ENCODE results near the gene MEF2A. TPM values are rescaled to one million over a fixed set of nuclear protein-coding genes. Genes with fewer than 3 reads are reported as not detected.

Gene MEF2A
- total and polyA plus RNA-seq, 9 donors, result 25.5 to 82.7 (median 59.9) TPM

DNA sequence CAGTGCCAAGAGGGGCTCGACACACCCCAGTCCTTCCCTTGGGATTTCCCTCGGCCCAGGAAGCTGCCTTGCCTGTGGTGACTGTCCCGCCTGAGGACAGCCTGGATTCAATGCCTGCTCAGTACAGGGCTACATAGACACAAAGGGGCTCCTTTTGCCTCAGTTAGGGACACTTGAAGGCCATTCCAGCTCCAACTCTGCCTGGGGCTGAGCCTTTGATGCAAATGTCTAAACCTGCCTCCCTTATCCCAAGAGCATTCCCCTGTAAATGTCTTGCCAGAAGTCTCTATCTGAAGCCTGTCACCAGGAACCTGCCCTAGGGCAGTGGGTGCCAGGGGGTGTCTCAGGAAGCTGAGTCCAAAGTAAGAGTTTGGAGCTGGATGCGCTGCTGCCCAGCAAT lies 186.8 kb downstream of the MEF2A start:
- Histone ChIP-seq H3K36me3 (no peaks in the 10 kb centered on the region), H3K27ac (no peak overlapping the region), H3K9me3 (no peaks in the 10 kb centered on the region), H3K4me3 (no peak overlapping the region), H3K27me3 (no peaks in the 10 kb centered on the region), H3K4me1 (ENCODE audit: insufficient read depth) (no peaks in the 10 kb centered on the region)
- TF ChIP-seq EP300 (IDR thresholded peaks at IDR 0.05), result no peak
- TF ChIP-seq POLR2A (IDR thresholded peaks at IDR 0.05), result no peak
- TF ChIP-seq, protein P1, sequence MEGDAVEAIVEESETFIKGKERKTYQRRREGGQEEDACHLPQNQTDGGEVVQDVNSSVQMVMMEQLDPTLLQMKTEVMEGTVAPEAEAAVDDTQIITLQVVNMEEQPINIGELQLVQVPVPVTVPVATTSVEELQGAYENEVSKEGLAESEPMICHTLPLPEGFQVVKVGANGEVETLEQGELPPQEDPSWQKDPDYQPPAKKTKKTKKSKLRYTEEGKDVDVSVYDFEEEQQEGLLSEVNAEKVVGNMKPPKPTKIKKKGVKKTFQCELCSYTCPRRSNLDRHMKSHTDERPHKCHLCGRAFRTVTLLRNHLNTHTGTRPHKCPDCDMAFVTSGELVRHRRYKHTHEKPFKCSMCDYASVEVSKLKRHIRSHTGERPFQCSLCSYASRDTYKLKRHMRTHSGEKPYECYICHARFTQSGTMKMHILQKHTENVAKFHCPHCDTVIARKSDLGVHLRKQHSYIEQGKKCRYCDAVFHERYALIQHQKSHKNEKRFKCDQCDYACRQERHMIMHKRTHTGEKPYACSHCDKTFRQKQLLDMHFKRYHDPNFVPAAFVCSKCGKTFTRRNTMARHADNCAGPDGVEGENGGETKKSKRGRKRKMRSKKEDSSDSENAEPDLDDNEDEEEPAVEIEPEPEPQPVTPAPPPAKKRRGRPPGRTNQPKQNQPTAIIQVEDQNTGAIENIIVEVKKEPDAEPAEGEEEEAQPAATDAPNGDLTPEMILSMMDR (IDR thresholded peaks at IDR 0.05), result no peak
- no peak for DNase-seq
- 78 to 86% (median 86%) methylated on average over 4 of the region's 4 CpGs for WGBS, 3 donors
- intact Hi-C loops (cut with DNase I), result loop anchor here in 1 of 4 donors (10.0 kb wide), 1 partner anchor 478 kb away; no protein-coding TSS in a partner anchor

DNA sequence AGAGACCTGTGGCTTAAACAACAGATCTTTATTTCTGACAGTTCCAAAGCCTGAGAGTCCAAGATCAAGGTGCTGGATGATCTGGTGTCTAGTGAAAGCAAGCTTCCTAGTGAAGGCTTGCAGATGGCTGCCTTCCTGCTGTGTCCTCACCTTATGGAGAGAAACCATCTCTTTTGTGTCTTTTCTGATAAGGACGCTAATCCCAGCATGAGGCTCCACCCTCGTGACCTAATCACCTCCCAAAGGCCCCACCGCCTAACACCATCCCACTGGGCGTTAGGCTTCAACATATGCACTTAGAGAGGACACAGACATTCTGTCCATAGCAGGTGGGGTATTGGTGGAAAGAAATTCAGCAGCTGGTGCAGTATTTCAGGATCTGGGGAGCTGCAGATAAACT lies 187.3 kb downstream of the MEF2A start:
- no peaks in the 10 kb centered on the region for H3K9me3 ChIP-seq
- TF ChIP-seq EP300 (IDR thresholded peaks at IDR 0.05) (no peak), POLR2A (IDR thresholded peaks at IDR 0.05) (no peak)
- TF ChIP-seq, protein P1 (IDR thresholded peaks at IDR 0.05), result no peak
- H3K36me3 ChIP-seq, result no peaks in the 10 kb centered on the region
- WGBS, 3 donors, result 80 to 83% (median 82%) methylated on average over 4 of the region's 4 CpGs
- no peak overlapping the region for H3K4me3 ChIP-seq
- no peaks in the 10 kb centered on the region for H3K4me1 ChIP-seq (ENCODE audit: insufficient read depth)
- no peak overlapping the region for H3K27ac ChIP-seq
- intact Hi-C loops (cut with DNase I), result loop anchor here in 1 of 4 donors (10.0 kb wide), 1 partner anchor 478 kb away; no protein-coding TSS in a partner anchor
- no peak for DNase-seq
- H3K27me3 ChIP-seq, result no peaks in the 10 kb centered on the region

DNA sequence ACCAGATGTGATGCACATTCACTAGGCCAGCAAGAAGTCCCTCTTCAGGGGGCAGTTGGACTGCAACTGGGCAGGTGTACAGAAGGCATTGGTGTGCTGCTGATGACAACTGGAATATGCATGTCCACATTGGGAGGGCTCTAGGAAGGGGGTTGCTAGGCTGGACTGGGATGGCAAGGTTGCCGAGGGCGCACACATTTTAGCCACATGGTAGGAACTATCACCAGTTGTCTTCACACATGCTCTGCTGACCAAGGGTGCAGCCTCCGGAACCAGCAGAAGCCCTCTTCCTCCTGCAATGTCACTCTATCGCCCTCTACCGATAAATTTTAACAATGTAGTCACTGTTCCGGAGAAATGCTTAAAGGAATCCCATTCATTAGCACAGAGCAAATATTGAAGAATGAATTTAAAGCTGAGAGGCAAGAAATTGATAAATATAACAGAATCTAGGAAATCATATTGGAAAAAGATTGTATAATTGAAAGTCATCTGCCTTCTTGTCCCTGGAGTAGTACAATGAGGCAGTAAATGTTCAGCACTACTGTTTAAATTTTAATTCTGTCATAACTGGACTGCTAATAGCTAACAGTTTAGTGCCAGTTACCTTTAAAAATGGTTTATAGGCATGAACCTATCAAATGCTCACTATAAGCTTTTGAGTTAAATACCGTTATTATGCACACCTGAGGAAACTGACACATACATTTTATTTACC lies 190.1 kb downstream of the MEF2A start:
- Histone ChIP-seq H3K4me1 (ENCODE audit: insufficient read depth) (no peaks in the 10 kb centered on the region), H3K36me3 (no peaks in the 10 kb centered on the region), H3K27me3 (no peaks in the 10 kb centered on the region), H3K27ac (no peak overlapping the region), H3K4me3 (no peak overlapping the region), H3K9me3 (no peaks in the 10 kb centered on the region)
- peak; percentile 30 to 52 (median 50) for DNase-seq
- WGBS, 3 donors, result 4 to 9% (median 5%) methylated on average over 7 of the region's 7 CpGs
- intact Hi-C loops (cut with DNase I), result loop anchor here in 1 of 4 donors (10.0 kb wide), 1 partner anchor 481 kb away; no protein-coding TSS in a partner anchor
- TF ChIP-seq POLR2A (IDR thresholded peaks at IDR 0.05) (no peak), EP300 (IDR thresholded peaks at IDR 0.05) (no peak)
- TF ChIP-seq, protein P1 (IDR thresholded peaks at IDR 0.05), result peak; percentile 64 to 77 (median 68)

DNA sequence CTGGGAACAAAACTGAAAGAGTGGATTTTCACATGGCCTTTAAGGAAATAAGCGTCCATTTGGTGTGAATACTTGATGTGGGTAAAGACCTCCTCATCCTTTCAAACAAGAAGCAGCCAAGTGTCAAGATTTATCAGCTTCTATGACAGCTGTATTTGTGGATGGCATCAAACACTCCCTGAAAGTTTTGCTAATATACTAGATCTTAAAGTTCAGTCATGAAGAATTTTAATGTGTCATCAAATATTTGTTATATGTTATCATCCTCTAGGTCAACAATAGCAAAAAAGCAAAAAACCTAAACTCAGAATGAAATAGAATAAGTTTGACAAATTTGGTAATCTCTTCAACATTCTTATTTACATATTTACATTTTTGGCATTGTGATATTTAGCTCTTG lies 196.5 kb downstream of the MEF2A start:
- WGBS, 3 donors, result 90 to 100% (median 94%) methylated on average over 1 of the region's 1 CpG
- Histone ChIP-seq H3K4me3 (no peak overlapping the region), H3K27me3 (no peaks in the 10 kb centered on the region), H3K36me3 (no peaks in the 10 kb centered on the region), H3K9me3 (no peaks in the 10 kb centered on the region), H3K27ac (no peak overlapping the region), H3K4me1 (ENCODE audit: insufficient read depth) (no peaks in the 10 kb centered on the region)
- TF ChIP-seq EP300 (IDR thresholded peaks at IDR 0.05) (no peak), POLR2A (IDR thresholded peaks at IDR 0.05) (no peak)
- TF ChIP-seq, protein P1 (IDR thresholded peaks at IDR 0.05), result no peak
- intact Hi-C loops (cut with DNase I), result no loop called here
- DNase-seq, result no peak
